Heart left ventricle (tissue), 13 donors: ENCODE results near the gene PDCD6IP.

ENCODE experiments used
- POLR2A ChIP-seq, 2 donors: fragments of 450-650 bp; IDR thresholded peaks; one replicate each; pipeline ENCODE4 v1.6.1; 2017; ENCODE audit warnings: antibody characterized with exemption in 2 of 2, mild to moderate bottlenecking in 2 of 2, moderate library complexity in 2 of 2
- TF ChIP-seq, protein P1 (sequence below), 12 donors: fragments of 200-600 bp; sonication (generic) in 4 of 12; IDR thresholded peaks; one replicate each; pipeline versions ENCODE4 v1.5.0 to v1.8.0; 2018 to 2022; ENCODE audit warnings: antibody characterized with exemption in 12 of 12, mild to moderate bottlenecking in 5 of 12
- donor health status: ischemic (EF 13 %, LVEDD 7.1; RV severe dilation, severe dysfunction).
- donor health status: DM: no; HTN: yes; CAD: no.
- donor health status: DM: no; HTN: no; CAD: no.
- donor health status: ischemic (EF 25% LVEDD 6.9; RV normal size, moderate dysfunction).
- donor health status: ischemic (EF 25% LVEDD 5.7; RV mildly dilated, moderate dysfunction).
- donor health status: ischemic (EF 35%, LVEDD 5.7; RV mildly dilated, moderate dysfunction).
- donor health status: nonischemic (EF 11% LVEDD 7.7; RV severe dilation, severe dysfunction).
- donor health status: DM: yes; HTN: yes; CAD: no.
- donor health status: PGD.
- donor health status: ischemic (EF 29% LVEDD 5.4; RV normal size, mild dysfunction).
- donor health status: nonischemic (EF 23%, LVEDD 6.1; RV moderate dilation, normal function).

DNA sequence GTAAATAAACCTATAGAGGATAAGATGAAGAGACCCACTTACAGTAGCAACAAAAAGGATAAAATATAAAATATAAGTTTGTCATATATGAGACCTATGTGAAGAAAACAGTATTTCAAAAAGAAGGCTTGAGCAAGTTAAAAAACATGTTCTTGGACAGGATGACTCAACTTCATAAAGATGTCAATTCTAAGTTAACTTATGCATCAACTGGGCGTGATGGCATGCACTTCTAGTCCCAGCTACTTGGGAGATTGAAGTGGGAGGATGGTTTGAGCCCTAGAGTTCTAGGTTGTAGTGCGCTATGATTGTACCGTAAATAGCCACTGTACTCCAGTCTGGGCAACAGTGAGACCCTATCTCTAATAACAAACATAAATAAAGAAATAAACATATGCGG is 59.7 kb downstream of the PDCD6IP start:
- TF ChIP-seq, protein P1, sequence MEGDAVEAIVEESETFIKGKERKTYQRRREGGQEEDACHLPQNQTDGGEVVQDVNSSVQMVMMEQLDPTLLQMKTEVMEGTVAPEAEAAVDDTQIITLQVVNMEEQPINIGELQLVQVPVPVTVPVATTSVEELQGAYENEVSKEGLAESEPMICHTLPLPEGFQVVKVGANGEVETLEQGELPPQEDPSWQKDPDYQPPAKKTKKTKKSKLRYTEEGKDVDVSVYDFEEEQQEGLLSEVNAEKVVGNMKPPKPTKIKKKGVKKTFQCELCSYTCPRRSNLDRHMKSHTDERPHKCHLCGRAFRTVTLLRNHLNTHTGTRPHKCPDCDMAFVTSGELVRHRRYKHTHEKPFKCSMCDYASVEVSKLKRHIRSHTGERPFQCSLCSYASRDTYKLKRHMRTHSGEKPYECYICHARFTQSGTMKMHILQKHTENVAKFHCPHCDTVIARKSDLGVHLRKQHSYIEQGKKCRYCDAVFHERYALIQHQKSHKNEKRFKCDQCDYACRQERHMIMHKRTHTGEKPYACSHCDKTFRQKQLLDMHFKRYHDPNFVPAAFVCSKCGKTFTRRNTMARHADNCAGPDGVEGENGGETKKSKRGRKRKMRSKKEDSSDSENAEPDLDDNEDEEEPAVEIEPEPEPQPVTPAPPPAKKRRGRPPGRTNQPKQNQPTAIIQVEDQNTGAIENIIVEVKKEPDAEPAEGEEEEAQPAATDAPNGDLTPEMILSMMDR (IDR thresholded peaks at IDR 0.05): no peak
- no peak for TF ChIP-seq POLR2A (IDR thresholded peaks at IDR 0.05)
